ENCODE data around the gene CDC42BPG. TPM values are rescaled to one million over a fixed set of nuclear protein-coding genes. Genes with fewer than 3 reads are reported as not detected.

The CDC42BPG gene, protein sequence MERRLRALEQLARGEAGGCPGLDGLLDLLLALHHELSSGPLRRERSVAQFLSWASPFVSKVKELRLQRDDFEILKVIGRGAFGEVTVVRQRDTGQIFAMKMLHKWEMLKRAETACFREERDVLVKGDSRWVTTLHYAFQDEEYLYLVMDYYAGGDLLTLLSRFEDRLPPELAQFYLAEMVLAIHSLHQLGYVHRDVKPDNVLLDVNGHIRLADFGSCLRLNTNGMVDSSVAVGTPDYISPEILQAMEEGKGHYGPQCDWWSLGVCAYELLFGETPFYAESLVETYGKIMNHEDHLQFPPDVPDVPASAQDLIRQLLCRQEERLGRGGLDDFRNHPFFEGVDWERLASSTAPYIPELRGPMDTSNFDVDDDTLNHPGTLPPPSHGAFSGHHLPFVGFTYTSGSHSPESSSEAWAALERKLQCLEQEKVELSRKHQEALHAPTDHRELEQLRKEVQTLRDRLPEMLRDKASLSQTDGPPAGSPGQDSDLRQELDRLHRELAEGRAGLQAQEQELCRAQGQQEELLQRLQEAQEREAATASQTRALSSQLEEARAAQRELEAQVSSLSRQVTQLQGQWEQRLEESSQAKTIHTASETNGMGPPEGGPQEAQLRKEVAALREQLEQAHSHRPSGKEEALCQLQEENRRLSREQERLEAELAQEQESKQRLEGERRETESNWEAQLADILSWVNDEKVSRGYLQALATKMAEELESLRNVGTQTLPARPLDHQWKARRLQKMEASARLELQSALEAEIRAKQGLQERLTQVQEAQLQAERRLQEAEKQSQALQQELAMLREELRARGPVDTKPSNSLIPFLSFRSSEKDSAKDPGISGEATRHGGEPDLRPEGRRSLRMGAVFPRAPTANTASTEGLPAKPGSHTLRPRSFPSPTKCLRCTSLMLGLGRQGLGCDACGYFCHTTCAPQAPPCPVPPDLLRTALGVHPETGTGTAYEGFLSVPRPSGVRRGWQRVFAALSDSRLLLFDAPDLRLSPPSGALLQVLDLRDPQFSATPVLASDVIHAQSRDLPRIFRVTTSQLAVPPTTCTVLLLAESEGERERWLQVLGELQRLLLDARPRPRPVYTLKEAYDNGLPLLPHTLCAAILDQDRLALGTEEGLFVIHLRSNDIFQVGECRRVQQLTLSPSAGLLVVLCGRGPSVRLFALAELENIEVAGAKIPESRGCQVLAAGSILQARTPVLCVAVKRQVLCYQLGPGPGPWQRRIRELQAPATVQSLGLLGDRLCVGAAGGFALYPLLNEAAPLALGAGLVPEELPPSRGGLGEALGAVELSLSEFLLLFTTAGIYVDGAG (N-terminal part only)
- total RNA-seq, result 0.08 and 0.91 TPM in 2 replicates

DNA sequence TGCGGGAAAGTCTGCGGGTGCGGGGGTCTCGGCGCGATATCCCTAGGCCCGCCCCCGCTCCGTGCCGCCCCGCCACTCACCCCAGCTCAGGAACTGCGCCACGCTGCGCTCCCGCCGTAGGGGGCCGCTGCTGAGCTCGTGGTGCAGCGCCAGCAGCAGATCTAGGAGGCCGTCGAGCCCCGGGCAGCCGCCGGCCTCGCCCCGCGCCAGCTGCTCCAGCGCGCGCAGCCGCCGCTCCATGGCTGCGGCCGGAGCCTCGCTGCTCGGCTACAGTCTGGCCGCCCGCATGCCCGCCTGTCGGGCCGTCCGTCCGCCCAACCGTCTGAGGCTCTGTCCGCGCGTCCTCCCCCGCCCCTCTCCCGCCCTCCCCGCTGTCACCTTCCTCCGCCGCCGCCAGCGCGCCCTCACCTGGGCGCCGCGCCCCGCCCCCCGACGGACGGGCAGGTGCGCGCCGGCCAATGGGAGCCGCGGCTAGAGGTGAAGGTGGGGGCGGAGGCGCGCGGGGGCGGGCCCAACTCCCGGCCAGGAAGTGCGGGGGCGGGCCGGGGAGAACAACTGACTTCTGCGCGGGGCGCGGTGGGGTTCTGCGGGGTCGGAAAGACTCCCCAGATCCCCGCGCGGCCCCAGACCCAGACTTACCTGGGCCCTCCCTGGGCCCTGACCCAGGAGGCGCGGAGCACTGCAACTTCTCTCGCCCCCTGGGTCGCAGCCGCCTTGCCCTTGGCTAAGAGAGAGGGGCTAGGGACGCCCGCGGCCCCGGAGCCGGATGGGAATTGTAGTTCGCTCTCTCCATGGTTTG, at the start of gene CDC42BPG:
Gene CDC42BPG (minus strand): TSS at position 324 of the 799 bp plus-strand sequence. CDS start 84 bp downstream, at position 240.

DNA sequence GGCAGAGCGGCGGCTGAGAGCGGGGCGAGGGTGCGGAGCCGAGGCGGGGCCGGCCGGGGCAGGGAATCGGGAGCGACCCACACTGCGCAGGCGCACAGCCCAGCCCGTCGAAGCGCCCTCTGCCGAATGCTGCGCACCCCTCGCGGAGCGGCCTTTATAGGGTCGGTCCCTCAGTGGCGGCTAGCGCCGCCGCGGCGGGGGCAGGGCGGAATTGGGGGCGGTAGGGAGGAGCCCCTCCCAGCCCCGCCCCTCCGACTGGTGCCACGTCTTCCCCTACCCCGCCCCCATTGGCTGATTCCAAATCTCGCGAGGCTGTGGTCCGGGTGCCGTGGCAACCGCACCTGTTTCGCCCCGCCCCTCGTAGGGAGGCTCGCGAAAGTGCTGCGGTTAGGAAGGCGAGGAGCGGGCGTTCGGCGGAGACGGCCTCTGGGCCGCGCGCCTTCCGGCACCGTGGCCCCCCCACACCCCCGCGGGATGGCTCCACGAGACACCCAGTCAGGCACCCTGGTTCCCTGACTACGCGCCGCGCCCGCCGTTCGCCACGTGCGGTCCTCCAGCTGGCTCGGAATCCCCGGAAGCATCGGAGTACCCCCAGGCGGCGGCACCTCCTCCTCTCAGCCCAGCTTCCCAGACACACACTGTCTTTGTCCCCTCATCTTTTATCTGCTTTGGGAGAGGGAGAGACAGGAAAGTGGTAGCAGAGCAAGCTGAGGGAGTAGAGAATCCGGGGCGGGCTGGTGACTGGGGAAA, 34.2 kb upstream of the CDC42BPG start, which contains the start of gene EHD1:
Gene EHD1 (minus strand): TSS at position 128 of the 750 bp plus-strand sequence. CDS start 157 bp downstream, outside the sequence.

DNA sequence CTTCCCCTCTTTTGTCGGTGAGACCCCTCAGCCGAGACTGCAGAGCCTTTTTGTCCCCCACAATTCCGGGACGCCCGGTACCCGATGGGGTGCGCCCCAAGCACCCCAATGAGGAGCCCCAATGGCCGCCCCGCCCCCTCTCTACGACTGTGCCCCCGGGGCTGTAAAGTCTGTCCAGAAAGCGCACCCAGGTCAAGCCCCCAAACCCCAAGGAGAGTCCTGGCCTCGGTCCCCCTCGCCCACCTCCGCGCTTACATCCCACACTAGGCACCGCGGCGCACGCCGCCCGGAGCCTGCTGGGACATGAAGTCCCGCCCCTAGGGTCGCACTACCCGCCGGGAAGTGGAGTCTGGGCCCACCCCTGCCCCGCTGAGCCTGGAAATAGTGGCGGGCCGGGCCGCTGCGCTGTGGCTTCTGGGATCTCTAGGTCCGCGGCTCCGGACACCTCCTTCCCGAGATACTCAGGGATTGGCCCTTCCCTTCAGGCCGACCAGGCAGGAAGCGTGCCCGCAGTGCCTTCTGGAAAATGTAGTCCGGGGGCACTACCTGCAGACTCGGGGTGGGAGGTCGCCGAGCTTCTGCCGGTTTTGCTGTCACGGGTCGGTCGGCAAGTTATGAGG, 34.1 kb downstream of the CDC42BPG start, which contains the start of gene MEN1:
Gene MEN1 (minus strand): TSS at position 281 of the 620 bp plus-strand sequence. CDS start 442 bp downstream, outside the sequence.

DNA sequence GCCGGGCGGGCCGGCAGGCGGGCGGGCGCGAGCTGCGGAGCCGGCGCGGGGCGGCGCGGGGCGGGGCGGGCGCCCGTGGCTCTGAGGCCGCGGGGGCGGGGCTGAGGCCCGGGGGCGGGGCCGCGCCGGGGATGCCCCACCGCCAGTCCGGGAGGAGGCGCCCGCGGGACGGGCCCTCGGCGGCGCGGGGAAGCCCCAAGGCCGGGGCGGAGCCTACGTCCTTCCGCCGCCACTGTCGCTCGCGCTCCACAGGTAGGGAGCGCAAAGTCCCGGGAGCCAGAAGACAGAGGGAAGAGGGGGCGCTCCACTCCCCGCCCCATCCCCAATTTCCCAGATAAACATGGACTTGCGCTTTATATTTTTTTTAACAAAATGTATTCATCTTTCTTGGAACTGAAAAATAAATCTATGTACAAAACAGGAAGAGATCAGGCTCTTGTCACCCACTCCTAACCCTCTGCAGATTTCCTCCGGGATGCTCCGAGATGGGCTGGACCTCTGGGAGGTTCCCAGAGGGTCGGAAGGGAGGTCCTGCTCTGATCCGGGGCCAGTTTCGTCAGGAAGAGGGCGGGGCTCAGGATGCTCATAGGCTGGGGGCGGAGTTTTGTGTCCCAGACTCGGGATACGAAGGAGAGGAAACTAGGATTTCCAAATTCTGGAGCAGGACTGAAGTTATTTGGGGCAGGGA, 41.2 kb downstream of the CDC42BPG start, which contains the start of gene MAP4K2:
Gene MAP4K2 (minus strand): TSS at position 57 of the 688 bp plus-strand sequence. CDS start 65 bp downstream, outside the sequence.

DNA sequence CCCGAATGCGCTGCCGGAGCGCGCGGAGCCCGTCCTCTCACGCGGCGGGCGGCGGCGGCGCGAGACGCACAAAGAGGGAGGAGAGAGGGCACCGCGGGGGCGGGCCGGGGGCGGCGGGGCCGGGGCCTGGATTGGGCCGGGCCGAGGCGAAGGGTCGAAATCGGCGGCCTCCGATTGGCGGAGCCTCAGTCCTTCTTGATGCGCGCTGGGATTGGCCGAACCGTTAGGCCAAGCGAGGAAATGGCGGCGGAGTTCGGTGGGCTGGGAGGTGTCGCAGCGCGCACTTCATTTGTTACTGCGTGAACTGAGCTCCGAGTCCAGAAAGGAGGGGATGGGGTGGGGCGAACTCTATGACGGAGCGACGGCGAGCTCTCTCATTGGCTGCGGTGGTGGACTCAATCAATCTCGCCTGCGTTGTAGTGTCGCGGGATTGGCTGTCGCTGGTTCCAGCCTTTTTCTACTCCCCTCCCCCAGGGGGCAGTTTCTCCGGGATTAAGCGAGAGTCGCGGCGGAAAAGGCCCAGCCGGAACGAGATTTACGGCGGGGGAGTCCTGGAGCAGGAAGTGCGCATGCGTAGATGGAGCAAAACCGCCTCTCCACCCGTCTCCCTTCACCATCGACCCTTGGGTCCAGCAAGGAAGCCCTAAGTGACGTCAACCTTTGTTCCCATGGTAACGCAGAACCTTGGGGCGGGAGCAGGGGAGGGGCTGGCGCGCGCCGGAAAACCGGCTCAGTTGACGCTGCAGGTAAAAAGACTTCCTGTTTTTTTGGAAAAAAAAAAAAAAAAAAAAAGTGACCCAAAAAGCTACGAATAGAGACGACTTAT, 65.8 kb downstream of the CDC42BPG start, which contains the start of gene SF1:
Gene SF1 (minus strand): TSS at position 70 of the 826 bp plus-strand sequence. CDS start 150 bp downstream, outside the sequence.

Other genes starting within 250 kb of the CDC42BPG start
- gene NRXN2, start 121.5 kb downstream of the CDC42BPG start, total RNA-seq, result not detected in 2 replicates
- gene RASGRP2, start 100.5 kb downstream of the CDC42BPG start, total RNA-seq, result 0.56 and 4.4 TPM in 2 replicates
- 0.52 and 2.8 TPM in 2 replicates for gene PYGM, start 84.7 kb downstream of the CDC42BPG start, total RNA-seq
- 100 and 286 TPM in 2 replicates for gene SF1, start 66.1 kb downstream of the CDC42BPG start, total RNA-seq
- 24.3 and 24.6 TPM in 2 replicates for gene MAP4K2, start 41.4 kb downstream of the CDC42BPG start, total RNA-seq
- gene MEN1, start 34.1 kb downstream of the CDC42BPG start, total RNA-seq, result 25.5 and 26.2 TPM in 2 replicates
- 37.5 and 50.9 TPM in 2 replicates for gene EHD1, start 34.0 kb upstream of the CDC42BPG start, total RNA-seq
- gene ATG2A, start 72.6 kb upstream of the CDC42BPG start, total RNA-seq, result 14.5 and 36.2 TPM in 2 replicates
- 21.0 and 22.8 TPM in 2 replicates for gene PPP2R5B, start 80.0 kb upstream of the CDC42BPG start, total RNA-seq
- gene GPHA2, start 91.2 kb upstream of the CDC42BPG start, total RNA-seq, result not detected in 2 replicates
- not detected in 2 replicates for gene MAJIN, start 127.5 kb upstream of the CDC42BPG start, total RNA-seq
- 1.8 and 3.2 TPM in 2 replicates for gene BATF2, start 152.3 kb upstream of the CDC42BPG start, total RNA-seq
- 187 and 226 TPM in 2 replicates for gene ARL2, start 169.5 kb upstream of the CDC42BPG start, total RNA-seq
- 13.4 and 15.6 TPM in 2 replicates for gene SNX15, start 182.8 kb upstream of the CDC42BPG start, total RNA-seq
- 6.7 and 16.2 TPM in 2 replicates for gene SAC3D1, start 196.6 kb upstream of the CDC42BPG start, total RNA-seq
- 38.9 and 41.3 TPM in 2 replicates for gene NAALADL1, start 213.9 kb upstream of the CDC42BPG start, total RNA-seq
- gene CDCA5, start 239.4 kb upstream of the CDC42BPG start, total RNA-seq, result 6.1 and 17.3 TPM in 2 replicates
- 51.3 and 69.4 TPM in 2 replicates for gene ZFPL1, start 239.6 kb upstream of the CDC42BPG start, total RNA-seq